GM23338 (cell line): Measurements from ENCODE around the gene CNR1.
"Not testable (repeated sequence)": the region's sequence is repeated elsewhere in the genome, so short reads cannot be mapped to it uniquely, and the experiment has no call there.

ENCODE experiments used
- CREB1 ChIP-seq: fragments of 250-450 bp; sonication (Bioruptor Pico); IDR thresholded peaks from 2 replicates; pipeline ENCODE4 v1.5.0; 2020; ENCODE audit warnings: low read depth, mild to moderate bottlenecking, moderate library complexity
- EZH2 ChIP-seq: fragments of 200-600 bp; sonication (generic); IDR thresholded peaks from one replicate; pipeline ENCODE4 v1.8.0; 2017; ENCODE audit warnings: antibody characterized with exemption, mild to moderate bottlenecking, low read depth; ENCODE audit not compliant: unreplicated experiment
- TF ChIP-seq, protein P1 (sequence below), 2 experiments: fragments of 200-600 bp in 1 of 2; sonication (generic) in 1 of 2; conservative IDR thresholded peaks; 2 replicates each; pipeline versions ENCODE4 v1.5.1 to v1.6.1; 2016 to 2017; ENCODE audit warnings: antibody characterized with exemption in 2 of 2, low read depth in 2 of 2, mild to moderate bottlenecking in 2 of 2, moderate library complexity in 1 of 2
- TF ChIP-seq, protein P2 (sequence below): IDR thresholded peaks from one replicate; pipeline ENCODE4 v1.6.1; 2018; ENCODE audit warnings: antibody characterized with exemption; ENCODE audit not compliant: unreplicated experiment
- TF ChIP-seq, protein P3 (sequence below): IDR thresholded peaks from 2 replicates; pipeline ENCODE4 v1.6.1; 2016; ENCODE audit warnings: antibody characterized with exemption

DNA sequence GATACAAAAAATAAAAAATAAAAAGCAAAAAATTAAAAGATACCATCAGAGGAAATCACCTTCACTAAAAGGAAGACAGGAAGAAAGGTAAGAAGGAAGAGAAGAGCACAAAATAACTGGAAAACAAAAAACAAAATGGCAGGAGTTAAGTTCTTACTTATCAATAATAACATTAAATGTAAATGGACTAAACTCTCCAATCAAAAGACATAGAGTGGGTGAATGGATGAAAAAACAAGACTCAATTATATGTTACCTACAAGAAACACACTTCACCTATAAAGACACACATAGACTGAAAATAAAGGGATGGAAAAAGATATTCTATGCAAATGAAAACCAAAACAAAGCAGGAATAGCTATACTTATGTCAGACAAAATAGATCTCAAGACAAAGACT is 35.6 kb upstream of the CNR1 start:
- TF ChIP-seq EZH2; CREB1 (CRISPR knock-in tag): not testable (repeated sequence)
- TF ChIP-seq, protein P1, sequence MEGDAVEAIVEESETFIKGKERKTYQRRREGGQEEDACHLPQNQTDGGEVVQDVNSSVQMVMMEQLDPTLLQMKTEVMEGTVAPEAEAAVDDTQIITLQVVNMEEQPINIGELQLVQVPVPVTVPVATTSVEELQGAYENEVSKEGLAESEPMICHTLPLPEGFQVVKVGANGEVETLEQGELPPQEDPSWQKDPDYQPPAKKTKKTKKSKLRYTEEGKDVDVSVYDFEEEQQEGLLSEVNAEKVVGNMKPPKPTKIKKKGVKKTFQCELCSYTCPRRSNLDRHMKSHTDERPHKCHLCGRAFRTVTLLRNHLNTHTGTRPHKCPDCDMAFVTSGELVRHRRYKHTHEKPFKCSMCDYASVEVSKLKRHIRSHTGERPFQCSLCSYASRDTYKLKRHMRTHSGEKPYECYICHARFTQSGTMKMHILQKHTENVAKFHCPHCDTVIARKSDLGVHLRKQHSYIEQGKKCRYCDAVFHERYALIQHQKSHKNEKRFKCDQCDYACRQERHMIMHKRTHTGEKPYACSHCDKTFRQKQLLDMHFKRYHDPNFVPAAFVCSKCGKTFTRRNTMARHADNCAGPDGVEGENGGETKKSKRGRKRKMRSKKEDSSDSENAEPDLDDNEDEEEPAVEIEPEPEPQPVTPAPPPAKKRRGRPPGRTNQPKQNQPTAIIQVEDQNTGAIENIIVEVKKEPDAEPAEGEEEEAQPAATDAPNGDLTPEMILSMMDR (conservative IDR thresholded peaks at IDR 0.05; ENCODE audit: low read depth in 2 of 2): not testable (repeated sequence)
- TF ChIP-seq, protein P2, sequence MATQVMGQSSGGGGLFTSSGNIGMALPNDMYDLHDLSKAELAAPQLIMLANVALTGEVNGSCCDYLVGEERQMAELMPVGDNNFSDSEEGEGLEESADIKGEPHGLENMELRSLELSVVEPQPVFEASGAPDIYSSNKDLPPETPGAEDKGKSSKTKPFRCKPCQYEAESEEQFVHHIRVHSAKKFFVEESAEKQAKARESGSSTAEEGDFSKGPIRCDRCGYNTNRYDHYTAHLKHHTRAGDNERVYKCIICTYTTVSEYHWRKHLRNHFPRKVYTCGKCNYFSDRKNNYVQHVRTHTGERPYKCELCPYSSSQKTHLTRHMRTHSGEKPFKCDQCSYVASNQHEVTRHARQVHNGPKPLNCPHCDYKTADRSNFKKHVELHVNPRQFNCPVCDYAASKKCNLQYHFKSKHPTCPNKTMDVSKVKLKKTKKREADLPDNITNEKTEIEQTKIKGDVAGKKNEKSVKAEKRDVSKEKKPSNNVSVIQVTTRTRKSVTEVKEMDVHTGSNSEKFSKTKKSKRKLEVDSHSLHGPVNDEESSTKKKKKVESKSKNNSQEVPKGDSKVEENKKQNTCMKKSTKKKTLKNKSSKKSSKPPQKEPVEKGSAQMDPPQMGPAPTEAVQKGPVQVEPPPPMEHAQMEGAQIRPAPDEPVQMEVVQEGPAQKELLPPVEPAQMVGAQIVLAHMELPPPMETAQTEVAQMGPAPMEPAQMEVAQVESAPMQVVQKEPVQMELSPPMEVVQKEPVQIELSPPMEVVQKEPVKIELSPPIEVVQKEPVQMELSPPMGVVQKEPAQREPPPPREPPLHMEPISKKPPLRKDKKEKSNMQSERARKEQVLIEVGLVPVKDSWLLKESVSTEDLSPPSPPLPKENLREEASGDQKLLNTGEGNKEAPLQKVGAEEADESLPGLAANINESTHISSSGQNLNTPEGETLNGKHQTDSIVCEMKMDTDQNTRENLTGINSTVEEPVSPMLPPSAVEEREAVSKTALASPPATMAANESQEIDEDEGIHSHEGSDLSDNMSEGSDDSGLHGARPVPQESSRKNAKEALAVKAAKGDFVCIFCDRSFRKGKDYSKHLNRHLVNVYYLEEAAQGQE: not testable (repeated sequence)
- TF ChIP-seq, protein P3, sequence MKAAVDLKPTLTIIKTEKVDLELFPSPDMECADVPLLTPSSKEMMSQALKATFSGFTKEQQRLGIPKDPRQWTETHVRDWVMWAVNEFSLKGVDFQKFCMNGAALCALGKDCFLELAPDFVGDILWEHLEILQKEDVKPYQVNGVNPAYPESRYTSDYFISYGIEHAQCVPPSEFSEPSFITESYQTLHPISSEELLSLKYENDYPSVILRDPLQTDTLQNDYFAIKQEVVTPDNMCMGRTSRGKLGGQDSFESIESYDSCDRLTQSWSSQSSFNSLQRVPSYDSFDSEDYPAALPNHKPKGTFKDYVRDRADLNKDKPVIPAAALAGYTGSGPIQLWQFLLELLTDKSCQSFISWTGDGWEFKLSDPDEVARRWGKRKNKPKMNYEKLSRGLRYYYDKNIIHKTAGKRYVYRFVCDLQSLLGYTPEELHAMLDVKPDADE: not testable (repeated sequence)
